OCI-LY1 (cell line): Measurements from ENCODE around the gene ACYP1.

Experiments used
- H2AFZ ChIP-seq: fragments of 200-600 bp; sonication (generic), shearing (Covaris generic); 2 replicates; pipeline ENCODE4 v1.6.0; 2014; ENCODE audit warnings: antibody characterized with exemption, mild to moderate bottlenecking, low read length
- H3F3A ChIP-seq: fragments of 200-600 bp; sonication (generic), shearing (Covaris generic); 2 replicates; pipeline ENCODE4 v1.6.0; 2014; ENCODE audit warnings: mild to moderate bottlenecking, antibody characterized with exemption, low read length, moderate library complexity; ENCODE audit not compliant: insufficient read depth
- H3K27ac ChIP-seq: fragments of 200-600 bp; sonication (generic); 2 replicates; pipeline ENCODE4 v1.5.1; 2014; ENCODE audit warnings: low read length, mixed run types, mild to moderate bottlenecking, low read depth; ENCODE audit not compliant: poor library complexity, severe bottlenecking
- H3K27me3 ChIP-seq: fragments of 200-600 bp; sonication (generic); 2 replicates; pipeline ENCODE4 v1.6.0; 2014; ENCODE audit warnings: antibody characterized with exemption, mild to moderate bottlenecking, low read length, moderate library complexity; ENCODE audit not compliant: insufficient read depth
- H3K36me3 ChIP-seq: fragments of 200-600 bp; sonication (generic); 2 replicates; pipeline ENCODE4 v1.6.1; 2014; ENCODE audit warnings: mild to moderate bottlenecking, antibody characterized with exemption, low read length, moderate library complexity, mixed read lengths; ENCODE audit not compliant: insufficient read depth
- H3K4me1 ChIP-seq: fragments of 200-600 bp; sonication (generic); 2 replicates; pipeline ENCODE4 v1.5.1; 2014; ENCODE audit warnings: mild to moderate bottlenecking, low read length, moderate library complexity; ENCODE audit not compliant: insufficient read depth, severe bottlenecking
- H3K4me2 ChIP-seq: fragments of 200-600 bp; sonication (generic), shearing (Covaris generic); 2 replicates; pipeline ENCODE4 v1.6.1; 2014; ENCODE audit warnings: low read length
- H3K4me3 ChIP-seq: fragments of 200-600 bp; sonication (generic); 2 replicates; pipeline ENCODE4 v1.5.1; 2014; ENCODE audit warnings: low read length, low read depth, mild to moderate bottlenecking, mixed read lengths; ENCODE audit not compliant: poor library complexity, severe bottlenecking
- H3K79me2 ChIP-seq: fragments of 200-600 bp; shearing (Covaris generic); 2 replicates; pipeline ENCODE4 v1.6.1; 2016; ENCODE audit warnings: mixed run types, low read length, mixed read lengths; ENCODE audit not compliant: insufficient read depth
- H3K9ac ChIP-seq: fragments of 200-600 bp; sonication (generic), shearing (Covaris generic); 2 replicates; pipeline ENCODE4 v1.6.1; 2014; ENCODE audit warnings: mild to moderate bottlenecking, low read length, mixed read lengths
- H3K9me2 ChIP-seq: fragments of 200-600 bp; sonication (generic), shearing (Covaris generic); 2 replicates; pipeline ENCODE4 v1.6.1; 2014; ENCODE audit warnings: low read depth, mild to moderate bottlenecking, low read length, mixed read lengths
- H3K9me3 ChIP-seq: fragments of 200-600 bp; shearing (Covaris generic); 2 replicates; pipeline ENCODE4 v1.6.1; 2014; ENCODE audit warnings: low read length, mixed read lengths
- H4K20me1 ChIP-seq: fragments of 200-600 bp; sonication (generic), shearing (Covaris generic); 2 replicates; pipeline ENCODE4 v1.6.0; 2016; ENCODE audit warnings: mild to moderate bottlenecking, low read length; ENCODE audit not compliant: insufficient read depth
- EZH2 ChIP-seq: fragments of 200-600 bp; sonication (generic), shearing (Covaris generic); IDR thresholded peaks from 2 replicates; pipeline ENCODE4 v1.8.0; 2017; ENCODE audit warnings: borderline replicate concordance, mixed run types, mild to moderate bottlenecking, antibody characterized with exemption, low read length, moderate library complexity, mixed read lengths
- TF ChIP-seq, protein P1 (sequence below): fragments of 200-600 bp; sonication (generic), shearing (Covaris generic); IDR thresholded peaks from 2 replicates; pipeline ENCODE4 v1.5.1; 2017; ENCODE audit warnings: mild to moderate bottlenecking, antibody characterized with exemption, low read length, moderate library complexity, mixed read lengths

Gene ACYP1

DNA sequence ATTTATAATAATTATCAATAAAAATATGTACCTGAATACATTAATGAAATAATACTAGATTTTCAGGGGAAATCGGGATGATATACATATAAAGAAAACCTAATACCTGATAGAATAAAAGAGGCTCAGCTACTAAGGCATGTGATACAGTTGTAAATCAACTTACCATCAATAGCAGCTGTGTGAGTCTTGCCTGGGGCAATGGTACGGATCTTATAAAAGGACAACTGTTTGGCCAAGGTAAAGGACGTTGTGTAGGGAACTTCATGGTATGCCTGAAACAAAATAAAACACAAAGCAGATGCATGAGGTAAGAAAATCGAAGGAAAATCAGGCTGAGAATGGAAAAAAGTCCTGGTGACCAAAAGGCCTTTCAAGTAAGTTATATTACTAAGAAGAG lies 37.7 kb upstream of the ACYP1 start:
- Histone ChIP-seq H3K36me3 (peaks cover 77% of the 10 kb centered on the region), H3K4me1 (no peaks in the 10 kb centered on the region), H2AFZ (no peak overlapping the region), H3K27ac (no peak overlapping the region), H3F3A (no peaks in the 10 kb centered on the region), H3K27me3 (no peaks in the 10 kb centered on the region), H3K9ac (no peak overlapping the region), H3K9me3 (no peaks in the 10 kb centered on the region), H3K4me2 (no peak overlapping the region), H3K4me3 (no peak overlapping the region), H3K9me2 (no peaks in the 10 kb centered on the region), H4K20me1 (no peaks in the 10 kb centered on the region), H3K79me2 (no peaks in the 10 kb centered on the region)
- TF ChIP-seq, protein P1, sequence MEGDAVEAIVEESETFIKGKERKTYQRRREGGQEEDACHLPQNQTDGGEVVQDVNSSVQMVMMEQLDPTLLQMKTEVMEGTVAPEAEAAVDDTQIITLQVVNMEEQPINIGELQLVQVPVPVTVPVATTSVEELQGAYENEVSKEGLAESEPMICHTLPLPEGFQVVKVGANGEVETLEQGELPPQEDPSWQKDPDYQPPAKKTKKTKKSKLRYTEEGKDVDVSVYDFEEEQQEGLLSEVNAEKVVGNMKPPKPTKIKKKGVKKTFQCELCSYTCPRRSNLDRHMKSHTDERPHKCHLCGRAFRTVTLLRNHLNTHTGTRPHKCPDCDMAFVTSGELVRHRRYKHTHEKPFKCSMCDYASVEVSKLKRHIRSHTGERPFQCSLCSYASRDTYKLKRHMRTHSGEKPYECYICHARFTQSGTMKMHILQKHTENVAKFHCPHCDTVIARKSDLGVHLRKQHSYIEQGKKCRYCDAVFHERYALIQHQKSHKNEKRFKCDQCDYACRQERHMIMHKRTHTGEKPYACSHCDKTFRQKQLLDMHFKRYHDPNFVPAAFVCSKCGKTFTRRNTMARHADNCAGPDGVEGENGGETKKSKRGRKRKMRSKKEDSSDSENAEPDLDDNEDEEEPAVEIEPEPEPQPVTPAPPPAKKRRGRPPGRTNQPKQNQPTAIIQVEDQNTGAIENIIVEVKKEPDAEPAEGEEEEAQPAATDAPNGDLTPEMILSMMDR: no peak
- TF ChIP-seq EZH2: no peak

DNA sequence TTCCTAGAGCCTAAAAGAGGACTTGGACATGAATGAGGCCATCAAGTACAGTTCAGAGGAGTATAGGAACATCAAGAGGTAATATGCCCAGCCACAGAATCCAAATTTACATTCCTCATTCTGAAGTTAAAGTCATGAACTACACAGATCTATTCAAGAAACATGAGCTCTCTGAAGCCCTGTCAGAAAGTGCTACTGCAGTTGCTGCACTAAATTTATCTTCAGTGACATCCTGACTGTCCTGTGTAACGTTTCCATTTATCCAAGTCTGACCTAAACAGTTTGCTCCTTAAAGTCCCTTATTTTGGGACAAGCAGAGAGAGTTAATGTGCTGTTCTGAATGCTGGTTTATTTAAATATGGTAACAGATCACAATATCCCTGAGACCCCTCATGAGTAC lies 34.9 kb upstream of the ACYP1 start:
- H3K9me3 ChIP-seq: no peaks in the 10 kb centered on the region
- TF ChIP-seq EZH2: no peak
- TF ChIP-seq, protein P1: no peak
- no peak overlapping the region for H3K27ac ChIP-seq
- H3K27me3 ChIP-seq: no peaks in the 10 kb centered on the region
- no peaks in the 10 kb centered on the region for H3F3A ChIP-seq
- no peaks in the 10 kb centered on the region for H4K20me1 ChIP-seq
- H3K36me3 ChIP-seq: peaks cover 86% of the 10 kb centered on the region
- no peaks in the 10 kb centered on the region for H3K4me1 ChIP-seq
- no peaks in the 10 kb centered on the region for H3K9me2 ChIP-seq
- no peak overlapping the region for H3K9ac ChIP-seq
- no peaks in the 10 kb centered on the region for H3K79me2 ChIP-seq
- no peak overlapping the region for H3K4me2 ChIP-seq
- H3K4me3 ChIP-seq: no peak overlapping the region
- no peak overlapping the region for H2AFZ ChIP-seq

DNA sequence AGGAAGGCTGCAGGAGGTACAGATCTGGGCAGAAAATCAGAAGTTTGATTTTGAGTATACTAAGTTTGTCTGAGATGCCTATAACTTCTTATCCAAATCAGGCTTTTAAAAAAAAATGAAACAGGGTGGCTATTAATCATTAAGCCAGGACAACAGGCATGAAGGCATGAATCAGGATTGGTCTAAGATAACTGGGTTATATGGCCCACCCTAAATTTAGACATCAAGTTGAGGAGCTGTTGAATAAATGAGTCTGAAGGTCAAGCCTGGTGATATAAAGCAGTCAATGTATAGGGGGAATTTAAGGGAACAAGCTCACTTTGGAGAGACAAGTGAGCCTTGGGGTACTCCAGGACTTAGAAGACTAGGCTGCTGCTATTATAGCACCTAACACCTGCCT lies 34.4 kb upstream of the ACYP1 start:
- H3K36me3 ChIP-seq: peaks cover 83% of the 10 kb centered on the region
- no peak overlapping the region for H3K4me2 ChIP-seq
- H3K79me2 ChIP-seq: no peaks in the 10 kb centered on the region

More for the DNA sequence above, 34.4 kb upstream of the ACYP1 start:
- Histone ChIP-seq H3F3A (no peaks in the 10 kb centered on the region), H3K27me3 (no peaks in the 10 kb centered on the region), H3K9me3 (no peaks in the 10 kb centered on the region), H3K4me3 (no peak overlapping the region), H4K20me1 (no peaks in the 10 kb centered on the region), H3K9me2 (no peaks in the 10 kb centered on the region), H2AFZ (no peak overlapping the region), H3K4me1 (no peaks in the 10 kb centered on the region), H3K9ac (no peak overlapping the region), H3K27ac (no peak overlapping the region)
- TF ChIP-seq, protein P1: no peak
- no peak for TF ChIP-seq EZH2
